ENCODE data around the gene RASA3. TPM values are rescaled to one million over a fixed set of nuclear protein-coding genes. Genes with fewer than 3 reads are reported as not detected.

Gene RASA3
- total and polyA plus RNA-seq, 2 of the 8 experiments (the other 6 are each of a cell fraction or from before 2014, with no cell fraction given) = 7.5 to 21.9 TPM

DNA sequence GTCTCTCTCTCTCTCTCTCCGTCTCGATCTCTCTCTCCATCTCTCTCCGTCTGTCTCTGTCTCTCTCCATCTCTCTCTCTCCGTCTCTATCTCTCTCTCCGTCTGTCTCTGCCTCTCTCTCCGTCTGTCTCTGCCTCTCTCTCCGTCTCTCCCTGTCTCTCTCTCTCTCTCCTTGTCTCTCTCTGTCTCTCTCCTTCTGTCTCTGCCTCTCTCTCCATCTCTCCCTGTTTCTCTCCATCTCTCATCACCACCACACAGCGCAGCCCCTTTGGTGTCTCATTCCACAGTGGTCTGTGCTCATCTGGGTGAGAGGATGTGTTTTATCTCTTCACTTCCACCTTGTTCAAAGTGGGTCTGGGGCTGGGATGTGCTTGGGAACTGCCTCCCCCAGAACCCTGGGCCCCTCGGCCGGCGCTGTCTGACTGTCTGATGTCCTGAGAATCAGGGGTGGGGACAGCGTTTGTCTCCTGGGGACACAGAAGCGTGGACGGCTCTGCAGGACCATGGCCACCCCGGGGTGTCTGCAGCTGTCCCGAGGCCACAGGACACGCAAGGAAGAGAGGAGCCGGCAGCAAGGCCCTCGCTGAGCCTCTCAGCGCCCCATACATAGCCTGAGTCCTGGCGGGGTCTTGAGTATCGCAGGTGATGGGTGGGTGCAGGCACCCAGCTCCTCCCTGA is 118.3 kb downstream of the RASA3 start:
- POLR2A ChIA-PET (ENCODE audit: partially characterized antibody) = no interaction called here
- H3K4me3 ChIP-seq (ENCODE audit: extremely low read depth in 1 of 4, insufficient read depth in 2 of 4, low read depth in 3 of 4, low read length in 4 of 4) = no peak overlapping the region
- FAIRE-seq (no peak), DNase-seq (ENCODE audit: low read depth in 1 of 2, low spot score in 2 of 2) (no peak)
- H2BK12ac ChIP-seq (ENCODE audit: low read depth, low read length) = no peak overlapping the region
- no peaks in the 10 kb centered on the region for H3K27me3 ChIP-seq (replicated peaks in 1 of 4; ENCODE audit: control insufficient read depth in 3 of 4, extremely low read depth in 1 of 4, insufficient read depth in 3 of 4, low read length in 3 of 4)
- no peak overlapping the region for H4K5ac ChIP-seq (ENCODE audit: insufficient read length, low read depth, low read length)
- H3K79me2 ChIP-seq (ENCODE audit: control insufficient read depth in 1 of 2, insufficient read depth in 2 of 2, low read length in 2 of 2) = no peaks in the 10 kb centered on the region
- H3K36me3 ChIP-seq (ENCODE audit: control insufficient read depth in 2 of 4, insufficient read depth in 4 of 4, low read length in 3 of 4) = no peaks in the 10 kb centered on the region
- no peaks in the 10 kb centered on the region for H3K4me1 ChIP-seq (replicated peaks in 1 of 4; ENCODE audit: control insufficient read depth in 3 of 4, insufficient read depth in 4 of 4, low read length in 3 of 4)
- no peak overlapping the region for H2BK120ac ChIP-seq (replicated peaks; ENCODE audit: low read depth, low read length)
- H2BK20ac ChIP-seq (ENCODE audit: low read length) = no peak overlapping the region
- H3K79me1 ChIP-seq (ENCODE audit: low read depth, low read length) = no peaks in the 10 kb centered on the region
- 87% methylated on average over 22 of the region's 22 CpGs; no CpG with 5 or more reads in 1 of the 2 experiments for whole genome bisulfite sequencing, 2 experiments (ENCODE audit: extremely low coverage in 1 of 2, insufficient coverage in 1 of 2, insufficient read length in 1 of 2, insufficient replicate concordance in 2 of 2, low coverage in 1 of 2, low lambda C conversion rate in 2 of 2, missing lambda C conversion rate in 1 of 2)
- CTCF ChIA-PET (ENCODE audit: partially characterized antibody) = no interaction called here
- no peak overlapping the region for H3K56ac ChIP-seq (replicated peaks; ENCODE audit: insufficient read length, low read depth, low read length)
- TF ChIP-seq BRCA1 (IDR thresholded peaks at IDR 0.05; ENCODE audit: low read depth, low read length) = no peak
- no peak overlapping the region for H2BK15ac ChIP-seq (ENCODE audit: low read length)
- H4K91ac ChIP-seq (replicated peaks; ENCODE audit: insufficient read length, low read length) = no peak overlapping the region
- H4K8ac ChIP-seq (ENCODE audit: extremely low read depth, insufficient read depth, low read length) = no peak overlapping the region
- H3K23ac ChIP-seq (ENCODE audit: insufficient read length) = no peak overlapping the region
- peaks cover 5% of the 10 kb centered on the region; the same call in 1 of the 2 replicates for H3K23me2 ChIP-seq (ENCODE audit: low read depth, low read length)
- H2AK5ac ChIP-seq (ENCODE audit: low read depth, low read length) = no peak overlapping the region
- H2AFZ ChIP-seq (ENCODE audit: low read length) = no peak overlapping the region
- H2BK5ac ChIP-seq (ENCODE audit: low read depth, low read length) = no peak overlapping the region
- no peak overlapping the region for H3K27ac ChIP-seq (ENCODE audit: low read depth, low read length)
- no peak overlapping the region for H3K4me2 ChIP-seq (ENCODE audit: insufficient read depth in 1 of 2, low read depth in 2 of 2, low read length in 2 of 2)
- no peak overlapping the region for H3K9ac ChIP-seq (replicated peaks in 1 of 4; ENCODE audit: extremely low read depth in 1 of 4, low read depth in 3 of 4, low read length in 3 of 4)
- peaks cover 0 to 4% of the 10 kb centered on the region in 2 experiments for H4K20me1 ChIP-seq (replicated peaks in 1 of 2; ENCODE audit: control insufficient read depth in 1 of 2, insufficient read depth in 2 of 2, low read length in 2 of 2)
- H3K14ac ChIP-seq (ENCODE audit: insufficient read length) = no peak overlapping the region
- no peak overlapping the region for H3K4ac ChIP-seq (replicated peaks; ENCODE audit: insufficient read length, low read depth, low read length)
- H3K18ac ChIP-seq (ENCODE audit: extremely low read depth, low read length) = no peak overlapping the region
- H3K9me3 ChIP-seq (ENCODE audit: insufficient read depth in 2 of 2, low read depth in 1 of 2, low read length in 1 of 2) = no peaks in the 10 kb centered on the region
